ENCODE data around the gene CERS6.
A peak's percentile ranks its signal among the peaks of the same experiment; 100 is the strongest.

CERS6 gene

DNA sequence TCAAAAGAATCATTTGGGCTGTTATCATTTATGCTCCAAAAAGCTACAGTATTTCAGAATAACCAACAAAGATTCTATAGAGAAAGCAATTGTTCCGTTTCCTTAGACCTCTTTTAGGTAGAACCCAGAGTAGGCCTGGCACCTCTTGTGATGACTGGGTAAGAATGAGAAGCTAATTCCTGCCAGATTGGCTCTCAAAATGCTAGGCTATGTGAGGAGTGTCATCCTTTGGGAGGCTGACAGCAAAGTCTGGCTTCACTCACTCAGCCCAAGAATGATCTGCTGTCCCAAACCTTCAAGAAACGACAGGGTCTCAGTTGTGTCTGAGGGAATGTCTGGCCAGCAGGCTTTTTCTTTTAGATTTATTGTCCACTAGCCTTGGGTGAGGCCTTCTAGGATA lies 4.5 kb downstream of the CERS6 start:
- Histone ChIP-seq H3K36me3 (ENCODE audit: control insufficient read depth in 2 of 2, insufficient read depth in 1 of 2, low read length in 2 of 2) (no peaks in the 10 kb centered on the region), H3K4me3 (ENCODE audit: low read depth, low read length) (no peak overlapping the region), H3K4me1 (ENCODE audit: control insufficient read depth, insufficient read depth, low read length) (peaks cover 5% of the 10 kb centered on the region; the same call in 1 of the 2 replicates), H3K27ac (ENCODE audit: extremely low read depth, low read depth, low read length) (no peak overlapping the region), H3K9me3 (ENCODE audit: control insufficient read depth, insufficient read depth, low read depth, low read length) (no peaks in the 10 kb centered on the region)
- POLR2A ChIA-PET, result interaction anchor here (0.9 kb wide), 1 partner anchor 21 kb away, joined by 3 read pairs; no protein-coding TSS in a partner anchor
- CTCF ChIA-PET, result no interaction called here
- TF ChIP-seq, protein P1, sequence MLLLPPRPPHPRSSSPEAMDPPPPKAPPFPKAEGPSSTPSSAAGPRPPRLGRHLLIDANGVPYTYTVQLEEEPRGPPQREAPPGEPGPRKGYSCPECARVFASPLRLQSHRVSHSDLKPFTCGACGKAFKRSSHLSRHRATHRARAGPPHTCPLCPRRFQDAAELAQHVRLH (tag by site-specific recombination; IDR thresholded peaks at IDR 0.05), result no peak
- TF ChIP-seq ZNF132 (tag by site-specific recombination; IDR thresholded peaks at IDR 0.05; ENCODE audit: borderline replicate concordance), result no peak
- no peak for TF ChIP-seq ZNF202 (tag by site-specific recombination; IDR thresholded peaks at IDR 0.05; ENCODE audit: borderline replicate concordance)
- TF ChIP-seq, protein P2, sequence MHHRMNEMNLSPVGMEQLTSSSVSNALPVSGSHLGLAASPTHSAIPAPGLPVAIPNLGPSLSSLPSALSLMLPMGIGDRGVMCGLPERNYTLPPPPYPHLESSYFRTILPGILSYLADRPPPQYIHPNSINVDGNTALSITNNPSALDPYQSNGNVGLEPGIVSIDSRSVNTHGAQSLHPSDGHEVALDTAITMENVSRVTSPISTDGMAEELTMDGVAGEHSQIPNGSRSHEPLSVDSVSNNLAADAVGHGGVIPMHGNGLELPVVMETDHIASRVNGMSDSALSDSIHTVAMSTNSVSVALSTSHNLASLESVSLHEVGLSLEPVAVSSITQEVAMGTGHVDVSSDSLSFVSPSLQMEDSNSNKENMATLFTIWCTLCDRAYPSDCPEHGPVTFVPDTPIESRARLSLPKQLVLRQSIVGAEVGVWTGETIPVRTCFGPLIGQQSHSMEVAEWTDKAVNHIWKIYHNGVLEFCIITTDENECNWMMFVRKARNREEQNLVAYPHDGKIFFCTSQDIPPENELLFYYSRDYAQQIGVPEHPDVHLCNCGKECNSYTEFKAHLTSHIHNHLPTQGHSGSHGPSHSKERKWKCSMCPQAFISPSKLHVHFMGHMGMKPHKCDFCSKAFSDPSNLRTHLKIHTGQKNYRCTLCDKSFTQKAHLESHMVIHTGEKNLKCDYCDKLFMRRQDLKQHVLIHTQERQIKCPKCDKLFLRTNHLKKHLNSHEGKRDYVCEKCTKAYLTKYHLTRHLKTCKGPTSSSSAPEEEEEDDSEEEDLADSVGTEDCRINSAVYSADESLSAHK (tag by site-specific recombination; IDR thresholded peaks at IDR 0.05), result no peak

DNA sequence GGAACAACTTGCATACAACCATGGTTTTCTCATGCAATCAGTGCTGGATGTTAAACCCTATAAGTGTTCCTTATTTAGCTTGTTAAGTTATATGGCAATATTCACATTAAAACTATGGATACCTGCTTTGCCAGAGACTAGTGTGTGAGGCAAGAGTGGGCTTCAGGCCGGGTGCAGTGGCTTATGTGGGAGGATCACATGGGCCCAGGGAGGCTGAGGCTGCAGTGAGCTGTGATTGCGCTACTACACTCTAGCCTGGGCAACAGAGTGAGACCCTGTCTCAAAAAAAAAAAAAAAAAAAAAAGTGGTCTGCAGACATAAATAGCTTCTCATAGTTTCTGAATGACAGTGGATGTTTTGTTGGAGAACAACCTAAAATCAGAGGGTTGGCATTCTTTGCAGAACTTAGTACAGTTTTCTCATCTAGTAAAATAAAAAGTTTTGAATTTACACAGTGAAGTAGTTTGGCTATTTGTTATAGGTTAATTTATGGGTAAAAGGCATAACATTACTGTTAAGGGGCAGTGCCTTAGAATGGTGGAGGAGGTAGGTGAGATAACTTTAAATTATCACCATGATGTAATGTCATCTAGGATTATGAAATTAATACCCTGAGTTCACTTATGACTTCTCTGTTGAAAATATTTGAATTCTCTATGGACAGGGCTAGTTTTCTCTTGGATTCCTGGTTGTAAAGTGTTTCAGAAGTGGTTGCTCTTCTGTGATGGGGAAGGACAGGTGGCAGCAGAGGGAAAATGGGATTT lies 5.3 kb downstream of the CERS6 start:
- no peaks in the 10 kb centered on the region for H3K9me3 ChIP-seq (ENCODE audit: control insufficient read depth, insufficient read depth, low read depth, low read length)
- H3K4me3 ChIP-seq (ENCODE audit: low read depth, low read length), result no peak overlapping the region
- no peak overlapping the region for H3K27ac ChIP-seq (ENCODE audit: extremely low read depth, low read depth, low read length)
- ChIA-PET CTCF (no interaction called here), POLR2A (no interaction called here)
- H3K4me1 ChIP-seq (ENCODE audit: control insufficient read depth, insufficient read depth, low read length), result peaks cover 8% of the 10 kb centered on the region; the same call in 1 of the 2 replicates
- no peaks in the 10 kb centered on the region for H3K36me3 ChIP-seq (ENCODE audit: control insufficient read depth in 2 of 2, insufficient read depth in 1 of 2, low read length in 2 of 2)
- TF ChIP-seq SALL2 (tag by site-specific recombination; IDR thresholded peaks at IDR 0.05; ENCODE audit: borderline replicate concordance), result no peak
- TF ChIP-seq ZBTB7A (tag by site-specific recombination; IDR thresholded peaks at IDR 0.05; ENCODE audit: low read depth), result no peak
- TF ChIP-seq ZNF121 (tag by site-specific recombination; IDR thresholded peaks at IDR 0.05), result 0 out of 2 replicates have a peak, but pooled peaks have one; percentile 50
- no peak for TF ChIP-seq ZNF600 (tag by site-specific recombination; IDR thresholded peaks at IDR 0.05)

DNA sequence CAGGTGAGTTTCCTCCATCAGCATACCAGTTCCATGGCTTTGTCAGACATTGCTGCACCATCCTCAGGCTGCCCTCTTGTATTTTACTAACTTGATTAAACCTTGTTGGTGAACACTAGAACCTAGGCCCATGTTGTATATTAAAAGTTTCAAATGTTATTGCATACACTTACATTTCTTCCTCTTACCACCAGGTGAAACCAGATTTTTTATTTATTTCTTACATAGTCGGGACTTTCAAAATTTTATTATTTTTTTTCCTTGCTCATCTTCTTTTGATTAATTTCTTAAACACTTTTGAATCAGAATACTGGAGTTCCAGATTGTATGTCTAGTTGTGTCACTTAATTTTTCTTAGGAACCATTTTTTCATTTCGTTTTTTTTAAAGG lies 5.9 kb downstream of the CERS6 start:
- TF ChIP-seq ZNF223 (tag by site-specific recombination; IDR thresholded peaks at IDR 0.05) (no peak), ZEB2 (tag by site-specific recombination; IDR thresholded peaks at IDR 0.05) (no peak), MEIS1 (CRISPR knock-in tag; IDR thresholded peaks at IDR 0.05; ENCODE audit: borderline replicate concordance) (no peak)
- TF ChIP-seq, protein P3, sequence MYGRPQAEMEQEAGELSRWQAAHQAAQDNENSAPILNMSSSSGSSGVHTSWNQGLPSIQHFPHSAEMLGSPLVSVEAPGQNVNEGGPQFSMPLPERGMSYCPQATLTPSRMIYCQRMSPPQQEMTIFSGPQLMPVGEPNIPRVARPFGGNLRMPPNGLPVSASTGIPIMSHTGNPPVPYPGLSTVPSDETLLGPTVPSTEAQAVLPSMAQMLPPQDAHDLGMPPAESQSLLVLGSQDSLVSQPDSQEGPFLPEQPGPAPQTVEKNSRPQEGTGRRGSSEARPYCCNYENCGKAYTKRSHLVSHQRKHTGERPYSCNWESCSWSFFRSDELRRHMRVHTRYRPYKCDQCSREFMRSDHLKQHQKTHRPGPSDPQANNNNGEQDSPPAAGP (tag by site-specific recombination; IDR thresholded peaks at IDR 0.05), result no peak
- Histone ChIP-seq H3K9me3 (ENCODE audit: control insufficient read depth, insufficient read depth, low read depth, low read length) (no peaks in the 10 kb centered on the region), H3K27ac (ENCODE audit: extremely low read depth, low read depth, low read length) (no peak overlapping the region), H3K4me3 (ENCODE audit: low read depth, low read length) (no peak overlapping the region), H3K4me1 (ENCODE audit: control insufficient read depth, insufficient read depth, low read length) (peaks cover 11% of the 10 kb centered on the region), H3K36me3 (ENCODE audit: control insufficient read depth in 2 of 2, insufficient read depth in 1 of 2, low read length in 2 of 2) (no peaks in the 10 kb centered on the region)
- ChIA-PET CTCF (no interaction called here), POLR2A (no interaction called here)

DNA sequence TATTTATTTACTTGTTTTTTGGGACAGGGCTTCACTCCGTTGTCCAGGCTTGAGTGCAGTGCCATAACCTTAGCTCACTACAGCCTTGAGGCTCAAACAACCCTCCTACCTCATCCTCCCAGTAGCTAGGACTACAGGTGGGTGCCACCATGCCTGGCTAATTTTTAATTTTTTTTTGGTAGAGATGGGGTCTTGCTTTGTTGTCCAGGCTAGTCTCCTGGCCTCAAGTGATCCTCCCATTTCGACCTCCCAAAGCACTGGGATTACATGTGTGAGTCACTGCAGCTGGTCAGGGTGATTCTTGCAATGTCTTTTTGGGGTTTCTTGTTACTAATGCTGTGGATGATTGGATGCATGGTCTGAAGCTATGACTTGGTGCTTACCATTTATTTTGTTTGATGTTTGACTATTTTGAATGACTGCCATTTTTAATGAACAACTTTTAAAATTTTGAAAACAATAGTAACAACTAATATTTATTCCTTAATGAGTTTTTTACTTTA lies 6.5 kb downstream of the CERS6 start:
- H3K36me3 ChIP-seq (ENCODE audit: control insufficient read depth in 2 of 2, insufficient read depth in 1 of 2, low read length in 2 of 2), result no peaks in the 10 kb centered on the region
- ChIA-PET POLR2A (no interaction called here), CTCF (no interaction called here)
- no peaks in the 10 kb centered on the region for H3K9me3 ChIP-seq (ENCODE audit: control insufficient read depth, insufficient read depth, low read depth, low read length)
- H3K27ac ChIP-seq (ENCODE audit: extremely low read depth, low read depth, low read length), result no peak overlapping the region
- no peak overlapping the region for H3K4me3 ChIP-seq (ENCODE audit: low read depth, low read length)
- peaks cover 15% of the 10 kb centered on the region for H3K4me1 ChIP-seq (ENCODE audit: control insufficient read depth, insufficient read depth, low read length)
- TF ChIP-seq ZNF211 (tag by site-specific recombination; IDR thresholded peaks at IDR 0.05; ENCODE audit: low read depth) (no peak), SP3 (tag by site-specific recombination; IDR thresholded peaks at IDR 0.05) (no peak), ZNF221 (tag by site-specific recombination; IDR thresholded peaks at IDR 0.05; ENCODE audit: borderline replicate concordance) (no peak), ZNF843 (tag by site-specific recombination; IDR thresholded peaks at IDR 0.05) (no peak), SP2 (tag by site-specific recombination; IDR thresholded peaks at IDR 0.05) (no peak), SCRT2 (tag by site-specific recombination; IDR thresholded peaks at IDR 0.05) (0 out of 2 replicates have a peak, but pooled peaks have one; percentile 28), ZNF155 (tag by site-specific recombination; IDR thresholded peaks at IDR 0.05) (no peak)
